Calu3 (cell line): ENCODE data around the gene CUL9. TPM values are rescaled to one million over a fixed set of nuclear protein-coding genes. Genes with fewer than 3 reads are reported as not detected.

Source experiments
- BruUV-seq: library from RNA; stranded (reverse); fragments of 400-500 nt; replicated peaks from 2 replicates; lab custom pipeline; 2021; lab: Mats Ljungman, UMichigan
- CTCF ChIA-PET: fragments of 300-600 bp; sonication (Branson Sonifier 250); formaldehyde crosslinking; loops from one replicate; lab custom pipeline; 2022; ENCODE audit warnings: antibody characterized with exemption; lab: Charles Lee
- DNase-seq: peaks from one replicate; pipeline ENCODE4 v3.0.0; 2022
- H3K27ac Mint-ChIP-seq: one replicate; pipeline ENCODE4 v1.8.0; 2022; ENCODE audit warnings: mixed read lengths; ENCODE audit not compliant: unreplicated experiment
- H3K27me3 Mint-ChIP-seq: one replicate; pipeline ENCODE4 v1.8.0; 2022; ENCODE audit warnings: mixed read lengths; ENCODE audit not compliant: unreplicated experiment
- H3K36me3 Mint-ChIP-seq: one replicate; pipeline ENCODE4 v1.8.0; 2022; ENCODE audit warnings: mild to moderate bottlenecking, moderate library complexity, mixed read lengths; ENCODE audit not compliant: insufficient read depth, unreplicated experiment
- H3K4me1 Mint-ChIP-seq: one replicate; pipeline ENCODE4 v1.8.0; 2022; ENCODE audit warnings: mild to moderate bottlenecking, low read depth, mixed read lengths; ENCODE audit not compliant: unreplicated experiment
- H3K4me3 Mint-ChIP-seq: one replicate; pipeline ENCODE4 v1.8.0; 2022; ENCODE audit warnings: mild to moderate bottlenecking, low read depth, moderate library complexity, mixed read lengths; ENCODE audit not compliant: unreplicated experiment
- H3K9me3 Mint-ChIP-seq: one replicate; pipeline ENCODE4 v1.8.0; 2022; ENCODE audit warnings: low read depth, mixed read lengths; ENCODE audit not compliant: unreplicated experiment
- CTCF ChIP-seq: fragments of 200-600 bp; IDR thresholded peaks from one replicate; pipeline ENCODE4 v1.8.0; 2022; ENCODE audit warnings: antibody characterized with exemption; ENCODE audit not compliant: unreplicated experiment
- intact Hi-C: fragments of 100-400 bp; cut with micrococcal nuclease; formaldehyde crosslinking; loops from one replicate; pipeline ENCODE4 v1.10.0; 2022; ENCODE audit not compliant: unreplicated experiment
- total RNA-seq: library from RNA; stranded (reverse); gene quantifications from 2 replicates; pipeline ENCODE4 v1.2.3, GENCODE V29; 2022

CUL9 gene
- total RNA-seq, 1 experiment from 2014 or later = 73.1 TPM

GRCh38 chr6:43202451-43202850, 20.5 kb downstream of the CUL9 start:
- no TSS peak for BruUV-seq
- no peak for DNase-seq
- Mint-ChIP-seq H3K4me3 (no peak overlapping the region), H3K36me3 (no peaks in the 10 kb centered on the region), H3K4me1 (no peaks in the 10 kb centered on the region), H3K27me3 (no peaks in the 10 kb centered on the region), H3K27ac (no peak overlapping the region), H3K9me3 (no peaks in the 10 kb centered on the region)
- CTCF ChIA-PET = no interaction called here
- TF ChIP-seq CTCF = no peak
- intact Hi-C loops = no loop called here

DNA sequence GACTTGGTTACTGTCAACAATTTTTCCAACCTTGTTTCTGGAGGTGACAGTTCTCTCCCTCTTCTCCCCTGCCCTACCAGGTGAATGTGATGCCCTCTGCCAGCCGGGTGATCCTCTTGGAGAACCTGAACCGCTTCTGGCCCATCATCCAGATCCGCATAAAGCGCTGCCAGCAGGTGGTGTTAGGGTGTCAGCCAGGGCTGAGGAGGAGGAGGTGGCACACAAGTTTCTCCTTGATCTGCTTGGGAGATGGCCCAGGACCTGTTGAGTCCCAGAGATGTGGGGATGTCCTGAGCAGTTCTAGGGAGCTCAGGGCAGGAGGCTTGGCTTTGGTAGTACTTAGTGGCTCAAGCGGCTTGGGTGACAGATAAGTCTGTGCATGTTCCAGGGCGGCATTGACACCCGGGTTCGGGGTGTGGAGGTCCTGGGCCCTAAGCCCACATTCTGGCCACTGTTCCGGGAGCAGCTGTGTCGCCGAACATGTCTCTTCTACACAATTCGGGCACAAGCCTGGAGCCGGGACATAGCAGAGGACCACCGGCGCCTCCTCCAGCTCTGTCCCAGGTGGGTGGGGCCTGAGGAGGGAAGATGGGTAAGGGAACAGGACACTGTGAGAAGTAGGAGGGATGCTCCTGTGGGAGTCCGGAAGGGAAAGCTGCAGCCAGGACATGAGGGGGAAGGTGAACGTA, 21.2 kb downstream of the CUL9 start:
- TF ChIP-seq CTCF = no peak
- Mint-ChIP-seq H3K27me3 (no peaks in the 10 kb centered on the region), H3K9me3 (no peaks in the 10 kb centered on the region), H3K36me3 (no peaks in the 10 kb centered on the region), H3K4me3 (no peak overlapping the region), H3K4me1 (no peaks in the 10 kb centered on the region), H3K27ac (no peak overlapping the region)
- no peak for DNase-seq
- no TSS peak for BruUV-seq
- intact Hi-C loops = no loop called here
- CTCF ChIA-PET = interaction anchor here (0.6 kb wide), 1 partner anchor 422 kb away, joined by 5 read pairs; no protein-coding TSS in a partner anchor

DNA sequence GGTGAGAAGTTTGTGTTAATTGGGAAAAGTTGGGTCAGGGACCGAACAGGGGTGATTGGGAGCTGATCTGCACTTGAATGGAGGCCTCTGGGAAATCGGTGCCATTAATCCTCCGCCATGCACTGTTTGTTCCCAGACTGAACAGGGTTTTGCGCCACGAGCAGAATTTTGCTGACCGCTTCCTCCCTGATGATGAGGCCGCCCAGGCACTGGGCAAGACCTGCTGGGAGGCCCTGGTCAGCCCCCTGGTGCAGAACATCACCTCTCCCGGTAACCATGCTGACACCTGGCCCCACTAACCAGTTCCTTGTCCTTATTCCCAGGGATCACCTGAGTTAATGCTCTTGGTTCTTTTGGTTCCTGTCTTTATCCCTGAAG, 21.7 kb downstream of the CUL9 start:
- BruUV-seq = no TSS peak
- Mint-ChIP-seq H3K4me3 (no peak overlapping the region), H3K4me1 (no peaks in the 10 kb centered on the region), H3K9me3 (no peaks in the 10 kb centered on the region), H3K36me3 (no peaks in the 10 kb centered on the region), H3K27me3 (no peaks in the 10 kb centered on the region), H3K27ac (no peak overlapping the region)
- DNase-seq = no peak
- CTCF ChIA-PET = no interaction called here
- no peak for TF ChIP-seq CTCF
- intact Hi-C loops = no loop called here

- Mint-ChIP-seq H3K4me3 (no peak overlapping the region), H3K36me3 (peaks cover 5% of the 10 kb centered on the region), H3K9me3 (no peaks in the 10 kb centered on the region), H3K4me1 (no peaks in the 10 kb centered on the region), H3K27me3 (no peaks in the 10 kb centered on the region), H3K27ac (no peak overlapping the region)
- no peak for TF ChIP-seq CTCF
- intact Hi-C loops = no loop called here
- BruUV-seq = no TSS peak
- CTCF ChIA-PET = no interaction called here
- no peak for DNase-seq
These were observed 22.5 kb downstream of the CUL9 start for GRCh38 chr6:43204271-43205105.
